PFSK-1 (cell line): ENCODE measurements around the gene EN2.

ENCODE experiments used
- FOXP2 ChIP-seq: optimal IDR thresholded peaks from 2 replicates; pipeline ENCODE3; 2011; ENCODE audit warnings: borderline replicate concordance, control low read depth, inconsistent platforms; ENCODE audit not compliant: insufficient read depth; ENCODE audit errors: extremely low read length, extremely low read depth
- POLR2AphosphoS5 ChIP-seq: IDR thresholded peaks from 2 replicates; pipeline ENCODE4 v1.6.1; 2012; ENCODE audit warnings: low read depth, mild to moderate bottlenecking, control low read depth, low read length, moderate library complexity
- SIN3A ChIP-seq: IDR thresholded peaks from 2 replicates; pipeline ENCODE4 v1.6.1; 2012; ENCODE audit warnings: mild to moderate bottlenecking, low read length, moderate library complexity, borderline replicate concordance; ENCODE audit not compliant: insufficient read depth
- TAF1 ChIP-seq: IDR thresholded peaks from 2 replicates; pipeline ENCODE4 v1.6.1; 2012; ENCODE audit warnings: low read length, control low read depth, borderline replicate concordance; ENCODE audit not compliant: insufficient read depth
- TF ChIP-seq, protein P1 (sequence below), 2 experiments: IDR thresholded peaks; 2 replicates each; pipeline versions ENCODE4 v1.6.1 to v1.8.0; 2011 to 2012; ENCODE audit warnings: low read depth in 2 of 2, low read length in 2 of 2, control low read depth in 1 of 2, inconsistent platforms in 1 of 2, mild to moderate bottlenecking in 1 of 2, moderate library complexity in 1 of 2; ENCODE audit not compliant: insufficient read depth in 1 of 2

EN2 gene

DNA sequence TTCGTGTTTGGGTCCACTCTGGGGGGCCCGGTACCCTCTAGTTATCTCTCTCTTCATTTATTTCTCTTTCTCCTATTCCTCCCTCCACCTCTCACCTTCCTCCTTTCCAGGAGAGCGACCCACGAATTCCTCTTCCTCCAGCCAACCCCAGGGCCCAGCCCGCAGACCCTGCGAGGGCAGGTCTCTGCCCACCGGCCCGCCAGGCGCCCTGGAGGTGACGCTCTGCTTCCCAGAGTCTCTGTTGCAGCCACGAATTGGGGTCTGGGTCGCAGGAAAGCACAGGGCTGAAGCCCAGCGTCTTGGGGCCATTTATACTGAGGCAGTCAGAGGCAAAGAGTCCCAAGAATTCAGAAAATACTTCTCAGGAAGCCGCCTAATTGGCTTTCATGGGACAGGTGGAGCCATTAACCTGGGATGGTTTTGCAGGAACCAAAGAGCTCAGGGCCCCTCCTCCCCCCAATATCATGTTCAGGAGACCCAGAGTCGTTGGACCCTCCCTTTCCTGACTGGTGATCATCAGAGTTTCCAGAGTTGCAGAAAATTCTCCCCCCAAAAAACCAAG lies 2.7 kb upstream of the EN2 start:
- no peak for TF ChIP-seq POLR2AphosphoS5
- TF ChIP-seq TAF1, result no peak
- no peak for TF ChIP-seq FOXP2
- TF ChIP-seq, protein P1, sequence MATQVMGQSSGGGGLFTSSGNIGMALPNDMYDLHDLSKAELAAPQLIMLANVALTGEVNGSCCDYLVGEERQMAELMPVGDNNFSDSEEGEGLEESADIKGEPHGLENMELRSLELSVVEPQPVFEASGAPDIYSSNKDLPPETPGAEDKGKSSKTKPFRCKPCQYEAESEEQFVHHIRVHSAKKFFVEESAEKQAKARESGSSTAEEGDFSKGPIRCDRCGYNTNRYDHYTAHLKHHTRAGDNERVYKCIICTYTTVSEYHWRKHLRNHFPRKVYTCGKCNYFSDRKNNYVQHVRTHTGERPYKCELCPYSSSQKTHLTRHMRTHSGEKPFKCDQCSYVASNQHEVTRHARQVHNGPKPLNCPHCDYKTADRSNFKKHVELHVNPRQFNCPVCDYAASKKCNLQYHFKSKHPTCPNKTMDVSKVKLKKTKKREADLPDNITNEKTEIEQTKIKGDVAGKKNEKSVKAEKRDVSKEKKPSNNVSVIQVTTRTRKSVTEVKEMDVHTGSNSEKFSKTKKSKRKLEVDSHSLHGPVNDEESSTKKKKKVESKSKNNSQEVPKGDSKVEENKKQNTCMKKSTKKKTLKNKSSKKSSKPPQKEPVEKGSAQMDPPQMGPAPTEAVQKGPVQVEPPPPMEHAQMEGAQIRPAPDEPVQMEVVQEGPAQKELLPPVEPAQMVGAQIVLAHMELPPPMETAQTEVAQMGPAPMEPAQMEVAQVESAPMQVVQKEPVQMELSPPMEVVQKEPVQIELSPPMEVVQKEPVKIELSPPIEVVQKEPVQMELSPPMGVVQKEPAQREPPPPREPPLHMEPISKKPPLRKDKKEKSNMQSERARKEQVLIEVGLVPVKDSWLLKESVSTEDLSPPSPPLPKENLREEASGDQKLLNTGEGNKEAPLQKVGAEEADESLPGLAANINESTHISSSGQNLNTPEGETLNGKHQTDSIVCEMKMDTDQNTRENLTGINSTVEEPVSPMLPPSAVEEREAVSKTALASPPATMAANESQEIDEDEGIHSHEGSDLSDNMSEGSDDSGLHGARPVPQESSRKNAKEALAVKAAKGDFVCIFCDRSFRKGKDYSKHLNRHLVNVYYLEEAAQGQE (IDR thresholded peaks at IDR 0.05; ENCODE audit: insufficient read depth in 1 of 2, low read depth in 2 of 2, low read length in 2 of 2), result no peak
- TF ChIP-seq SIN3A, result no peak

DNA sequence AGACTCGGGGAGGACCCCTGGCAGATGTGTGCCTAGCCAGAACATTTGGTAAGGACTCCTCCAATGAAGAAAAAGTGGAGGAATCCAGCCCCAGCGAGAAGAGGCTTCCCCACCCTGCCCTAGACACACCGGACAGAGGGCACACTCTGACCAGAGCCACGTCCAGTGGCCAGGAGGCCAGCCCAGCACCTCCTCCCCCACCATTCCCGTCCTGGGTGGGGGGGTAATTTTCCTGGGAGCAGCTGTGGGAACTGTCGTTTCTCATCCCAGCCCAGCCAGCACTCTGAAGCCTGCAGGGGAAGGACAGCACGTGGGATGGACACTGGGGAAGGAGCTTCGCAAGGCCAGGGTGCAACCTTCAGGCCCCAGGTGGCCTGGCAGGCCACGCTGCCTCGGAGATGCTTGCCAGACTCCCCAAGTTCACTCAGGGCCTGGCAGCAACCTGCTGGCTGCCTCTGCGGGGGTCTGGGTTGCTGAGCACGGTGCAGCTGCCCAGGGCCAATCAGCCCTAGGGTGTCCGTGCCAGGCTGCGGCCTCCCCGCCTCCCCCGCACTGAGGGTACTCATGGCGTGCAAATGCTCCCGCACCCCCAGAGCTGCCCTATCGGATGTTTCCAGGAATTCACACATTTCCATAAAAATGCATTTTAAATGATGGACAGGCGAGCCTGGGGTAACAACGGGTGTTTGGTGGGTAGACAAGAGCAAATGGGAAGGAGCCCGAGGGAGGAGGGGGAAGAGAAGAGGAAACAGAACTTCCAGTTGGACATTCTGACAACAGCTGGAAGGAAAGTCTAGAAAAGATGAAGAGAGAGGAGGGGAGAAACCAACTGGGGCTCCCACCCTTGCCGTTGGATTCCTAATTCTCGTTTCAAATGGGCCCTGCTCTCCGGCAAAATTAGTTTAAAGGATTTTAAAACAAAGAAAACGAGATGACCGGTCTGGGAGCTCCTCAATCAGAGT lies 1.9 kb upstream of the EN2 start:
- TF ChIP-seq SIN3A, result no peak
- TF ChIP-seq POLR2AphosphoS5, result no peak
- no peak for TF ChIP-seq TAF1
- no peak for TF ChIP-seq FOXP2
- TF ChIP-seq, protein P1 (IDR thresholded peaks at IDR 0.05; ENCODE audit: insufficient read depth in 1 of 2, low read depth in 2 of 2, low read length in 2 of 2), result no peak

DNA sequence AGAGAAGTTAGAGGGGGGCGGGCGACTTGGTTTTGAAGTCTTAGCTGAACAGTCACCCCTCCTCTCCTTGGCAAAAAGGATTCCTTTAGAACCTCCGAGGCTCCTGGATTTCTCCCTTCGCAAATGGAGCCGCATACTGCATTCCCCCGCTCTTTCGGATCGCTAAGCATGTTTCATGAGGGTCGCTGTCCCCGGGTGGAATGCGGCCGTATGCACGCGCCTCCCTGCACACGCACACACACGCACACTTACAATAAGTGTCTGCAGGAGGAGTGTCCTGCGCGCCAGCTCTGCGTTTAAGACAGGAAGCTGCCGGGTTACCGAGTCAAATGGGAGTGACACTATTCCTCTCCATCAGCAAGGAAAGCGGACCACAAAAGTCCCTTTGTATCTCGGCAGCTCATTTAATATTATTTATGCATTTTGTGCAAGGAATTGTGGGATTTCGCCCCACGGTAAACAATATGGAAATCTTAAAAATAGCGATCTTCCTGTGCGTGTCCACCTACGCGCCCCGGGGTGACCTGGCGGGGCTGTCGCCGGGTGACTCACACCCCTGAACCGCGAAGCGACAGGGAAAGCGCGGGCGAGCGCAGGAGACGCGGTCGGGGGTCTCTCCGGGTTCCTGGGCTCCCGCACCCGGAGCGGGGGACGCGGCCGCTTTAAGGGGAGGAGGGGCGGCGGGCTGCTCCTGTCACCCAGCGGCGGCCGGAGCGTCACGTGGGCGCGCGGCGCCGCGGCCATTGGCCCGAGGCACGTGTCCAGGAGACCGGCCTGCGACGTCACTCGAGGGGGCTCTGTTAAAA lies 988 bp upstream of the EN2 start:
- TF ChIP-seq, protein P1 (IDR thresholded peaks at IDR 0.05; ENCODE audit: insufficient read depth in 1 of 2, low read depth in 2 of 2, low read length in 2 of 2), result no peak
- TF ChIP-seq SIN3A, result no peak
- no peak for TF ChIP-seq TAF1
- no peak for TF ChIP-seq FOXP2
- TF ChIP-seq POLR2AphosphoS5, result no peak

DNA sequence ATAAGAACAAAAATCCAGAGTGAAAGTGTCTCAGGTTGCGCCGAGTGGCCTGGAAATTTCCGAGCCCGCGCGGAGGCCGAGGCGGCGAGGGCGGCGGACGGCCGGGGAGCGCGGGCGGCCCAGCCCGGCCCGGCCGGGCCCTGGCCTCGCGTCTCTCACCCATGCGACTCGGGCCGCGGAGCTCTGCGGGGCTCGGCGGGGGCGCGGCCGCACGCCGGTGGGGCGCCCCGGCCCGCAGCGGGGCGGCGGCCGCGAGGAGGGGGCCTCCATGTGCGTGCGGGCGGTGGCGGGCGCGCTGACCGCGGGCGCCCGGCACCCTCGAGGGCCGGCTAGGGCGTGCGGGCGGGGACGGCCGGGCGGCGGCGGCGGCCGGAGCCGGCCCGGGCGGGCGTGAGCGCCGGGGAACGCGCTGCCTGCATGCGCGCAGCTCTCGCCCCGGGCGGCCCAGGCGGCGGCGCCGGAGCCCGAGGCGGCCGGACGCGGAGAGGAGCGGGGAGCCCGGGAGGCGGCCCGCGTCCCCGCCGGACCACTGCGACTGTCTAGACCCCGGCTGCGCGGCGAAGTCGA lies 302 bp upstream of the EN2 start:
- no peak for TF ChIP-seq TAF1
- TF ChIP-seq POLR2AphosphoS5, result no peak
- no peak for TF ChIP-seq SIN3A
- TF ChIP-seq, protein P1 (IDR thresholded peaks at IDR 0.05; ENCODE audit: insufficient read depth in 1 of 2, low read depth in 2 of 2, low read length in 2 of 2), result no peak
- no peak for TF ChIP-seq FOXP2
